Measurements from ENCODE around the gene OLR1.

The OLR1 gene

GRCh38 chr12:10160617-10161385 lies 11.1 kb downstream of the OLR1 start:
- no peak for DNase-seq (ENCODE audit: low read depth, low spot score)
- H3K4me3 ChIP-seq (ENCODE audit: low read depth, low read length) = no peak overlapping the region
- no peak for TF ChIP-seq CTCF (IDR thresholded peaks at IDR 0.05; ENCODE audit: insufficient read depth, low read length, missing control alignments)
- POLR2A ChIA-PET = no interaction called here
- CTCF ChIA-PET = interaction anchor here (0.7 to 2.9 kb wide), 7 partner anchors 8 to 34 kb away, joined by 3 to 15 read pairs (median 5); partner anchors contain the start of gene CLEC7A

- H3K4me3 ChIP-seq (ENCODE audit: low read depth, low read length) = no peak overlapping the region
- no peak for TF ChIP-seq CTCF (IDR thresholded peaks at IDR 0.05; ENCODE audit: insufficient read depth, low read length, missing control alignments)
- ChIA-PET POLR2A (no interaction called here), CTCF (interaction anchor here (1.3 to 1.7 kb wide), 3 partner anchors 10 to 28 kb away, joined by 4 to 6 read pairs (median 5); no protein-coding TSS in a partner anchor)
- DNase-seq (ENCODE audit: low read depth, low spot score) = no peak
These were observed 12.7 kb downstream of the OLR1 start for GRCh38 chr12:10159280-10159679.

- ChIA-PET POLR2A (no interaction called here), CTCF (no interaction called here)
- DNase-seq (ENCODE audit: low read depth, low spot score) = no peak
- H3K4me3 ChIP-seq (ENCODE audit: low read depth, low read length) = no peak overlapping the region
- TF ChIP-seq CTCF (IDR thresholded peaks at IDR 0.05; ENCODE audit: insufficient read depth, low read length, missing control alignments) = no peak
These were observed 13.5 kb downstream of the OLR1 start for GRCh38 chr12:10158406-10158805.

- POLR2A ChIA-PET = no interaction called here
- CTCF ChIA-PET = interaction anchor here (0.8 to 2.1 kb wide), 2 partner anchors 34 to 63 kb away, joined by 3 to 9 read pairs; no protein-coding TSS in a partner anchor
- no peak overlapping the region for H3K4me3 ChIP-seq (ENCODE audit: low read depth, low read length)
- DNase-seq (ENCODE audit: low read depth, low spot score) = no peak
- no peak for TF ChIP-seq CTCF (IDR thresholded peaks at IDR 0.05; ENCODE audit: insufficient read depth, low read length, missing control alignments)
These were observed 16.0 kb downstream of the OLR1 start for GRCh38 chr12:10155966-10156365.

GRCh38 chr12:10154145-10154496 lies 17.8 kb downstream of the OLR1 start:
- TF ChIP-seq CTCF (IDR thresholded peaks at IDR 0.05; ENCODE audit: insufficient read depth, low read length, missing control alignments) = no peak
- ChIA-PET CTCF (interaction anchor here (0.6 to 4.9 kb wide), 14 partner anchors 10 to 408 kb away, joined by 3 to 26 read pairs (median 3); partner anchors contain the start of gene OLR1), POLR2A (no interaction called here)
- H3K4me3 ChIP-seq (ENCODE audit: low read depth, low read length) = peak overlapping the region; percentile 58
- no peak for DNase-seq (ENCODE audit: low read depth, low spot score)

GRCh38 chr12:10153271-10154144 lies 18.4 kb downstream of the OLR1 start:
- POLR2A ChIA-PET = interaction anchor here (0.9 to 1.1 kb wide), 2 partner anchors 59 to 61 kb away, joined by 3 to 4 read pairs; partner anchors contain the start of gene GABARAPL1
- no peak for DNase-seq (ENCODE audit: low read depth, low spot score)
- CTCF ChIA-PET = interaction anchor here (0.8 to 4.9 kb wide), 37 partner anchors 9 to 409 kb away, joined by 3 to 59 read pairs (median 7); partner anchors contain the start of genes CLEC12B, CLEC7A and OLR1
- peak overlapping the region; percentile 58 for H3K4me3 ChIP-seq (ENCODE audit: low read depth, low read length)
- peak; percentile 60 for TF ChIP-seq CTCF (IDR thresholded peaks at IDR 0.05; ENCODE audit: insufficient read depth, low read length, missing control alignments)

Data from AG04449 (cell line).